ENCODE measurements around the gene MLIP. TPM values are rescaled to one million over a fixed set of nuclear protein-coding genes. Genes with fewer than 3 reads are reported as not detected.

The MLIP gene
- total RNA-seq, 1 donor from 2014 or later: not detected

- intact Hi-C loops (cut with DNase I): no loop called here
These were observed 23.7 kb downstream of the MLIP start for GRCh38 chr6:54134935-54135334.

GRCh38 chr6:54135665-54136369 lies 24.6 kb downstream of the MLIP start:
- no peak for TF ChIP-seq POLR2A (IDR thresholded peaks at IDR 0.05)
- no peak for TF ChIP-seq CTCF (IDR thresholded peaks at IDR 0.05)
- TF ChIP-seq POLR2AphosphoS5 (IDR thresholded peaks at IDR 0.05; ENCODE audit: insufficient read depth in 1 of 2, low read depth in 1 of 2): no peak
- Histone ChIP-seq H3K36me3 (no peaks in the 10 kb centered on the region), H3K4me3 (no peak overlapping the region), H3K27ac (no peak overlapping the region), H3K4me1 (no peaks in the 10 kb centered on the region), H3K27me3 (no peaks in the 10 kb centered on the region), H3K9me3 (no peaks in the 10 kb centered on the region)
- intact Hi-C loops (cut with DNase I): no loop called here
- no peak for DNase-seq (ENCODE audit: extremely low spot score in 2 of 2)

More at GRCh38 chr6:54134935-54135334, 23.7 kb downstream of the MLIP start:
- TF ChIP-seq POLR2A (IDR thresholded peaks at IDR 0.05) (no peak), CTCF (IDR thresholded peaks at IDR 0.05) (no peak), POLR2AphosphoS5 (IDR thresholded peaks at IDR 0.05; ENCODE audit: insufficient read depth in 1 of 2, low read depth in 1 of 2) (no peak)
- Histone ChIP-seq H3K4me3 (no peak overlapping the region), H3K9me3 (no peaks in the 10 kb centered on the region), H3K36me3 (no peaks in the 10 kb centered on the region), H3K27me3 (no peaks in the 10 kb centered on the region), H3K4me1 (no peaks in the 10 kb centered on the region), H3K27ac (no peak overlapping the region)
- DNase-seq (ENCODE audit: extremely low spot score in 2 of 2): no peak

GRCh38 chr6:54138795-54139194 lies 27.6 kb downstream of the MLIP start:
- intact Hi-C loops (cut with DNase I): no loop called here
- Histone ChIP-seq H3K27ac (no peak overlapping the region), H3K36me3 (no peaks in the 10 kb centered on the region), H3K4me3 (no peak overlapping the region), H3K9me3 (no peaks in the 10 kb centered on the region), H3K4me1 (no peaks in the 10 kb centered on the region), H3K27me3 (no peaks in the 10 kb centered on the region)
- no peak for TF ChIP-seq POLR2A (IDR thresholded peaks at IDR 0.05)
- TF ChIP-seq CTCF (IDR thresholded peaks at IDR 0.05): no peak
- no peak for TF ChIP-seq POLR2AphosphoS5 (IDR thresholded peaks at IDR 0.05; ENCODE audit: insufficient read depth in 1 of 2, low read depth in 1 of 2)
- DNase-seq (ENCODE audit: extremely low spot score in 2 of 2): no peak

GRCh38 chr6:54140811-54141210 lies 29.6 kb downstream of the MLIP start:
- Histone ChIP-seq H3K27ac (no peak overlapping the region), H3K27me3 (no peaks in the 10 kb centered on the region), H3K4me1 (no peaks in the 10 kb centered on the region), H3K36me3 (no peaks in the 10 kb centered on the region), H3K4me3 (no peak overlapping the region), H3K9me3 (no peaks in the 10 kb centered on the region)
- TF ChIP-seq POLR2A (IDR thresholded peaks at IDR 0.05): no peak
- no peak for TF ChIP-seq CTCF (IDR thresholded peaks at IDR 0.05)
- no peak for TF ChIP-seq POLR2AphosphoS5 (IDR thresholded peaks at IDR 0.05; ENCODE audit: insufficient read depth in 1 of 2, low read depth in 1 of 2)
- intact Hi-C loops (cut with DNase I): no loop called here
- no peak for DNase-seq (ENCODE audit: extremely low spot score in 2 of 2)

- H3K4me1 ChIP-seq: no peaks in the 10 kb centered on the region
- intact Hi-C loops (cut with DNase I): no loop called here
- no peaks in the 10 kb centered on the region for H3K27me3 ChIP-seq
- no peak overlapping the region for H3K27ac ChIP-seq
- DNase-seq (ENCODE audit: extremely low spot score in 2 of 2): no peak
- no peak overlapping the region for H3K4me3 ChIP-seq
- no peak for TF ChIP-seq CTCF (IDR thresholded peaks at IDR 0.05)
- TF ChIP-seq POLR2A (IDR thresholded peaks at IDR 0.05): no peak
- no peak for TF ChIP-seq POLR2AphosphoS5 (IDR thresholded peaks at IDR 0.05; ENCODE audit: insufficient read depth in 1 of 2, low read depth in 1 of 2)
- H3K36me3 ChIP-seq: no peaks in the 10 kb centered on the region
- no peaks in the 10 kb centered on the region for H3K9me3 ChIP-seq
These were observed 31.8 kb downstream of the MLIP start for GRCh38 chr6:54142889-54143519.

All from vagina (tissue), 2 donors.